Astrocyte of the spinal cord (primary cell): ENCODE measurements around the gene COG5.
"Not testable (repeated sequence)": the region's sequence is repeated elsewhere in the genome, so short reads cannot be mapped to it uniquely, and the experiment has no call there.

Experiments used
- DNase-seq: peaks from one replicate; pipeline ENCODE4 v3.0.0; 2011; ENCODE audit warnings: low read depth, low spot score
- H3K4me3 ChIP-seq: 2 replicates; pipeline ENCODE4 v1.5.1; 2011; ENCODE audit warnings: low read depth, mild to moderate bottlenecking, low read length, moderate library complexity
- in situ Hi-C: cut with HindIII; loops from 2 replicates; pipeline ENCODE4 v1.10.0; 2017; ENCODE audit warnings: low sequenced_read_pairs
- TF ChIP-seq, protein P1 (sequence below): IDR thresholded peaks from 2 replicates; pipeline ENCODE4 v1.5.1; 2012; ENCODE audit warnings: low read depth, mild to moderate bottlenecking, low read length, inconsistent platforms

The COG5 gene

DNA sequence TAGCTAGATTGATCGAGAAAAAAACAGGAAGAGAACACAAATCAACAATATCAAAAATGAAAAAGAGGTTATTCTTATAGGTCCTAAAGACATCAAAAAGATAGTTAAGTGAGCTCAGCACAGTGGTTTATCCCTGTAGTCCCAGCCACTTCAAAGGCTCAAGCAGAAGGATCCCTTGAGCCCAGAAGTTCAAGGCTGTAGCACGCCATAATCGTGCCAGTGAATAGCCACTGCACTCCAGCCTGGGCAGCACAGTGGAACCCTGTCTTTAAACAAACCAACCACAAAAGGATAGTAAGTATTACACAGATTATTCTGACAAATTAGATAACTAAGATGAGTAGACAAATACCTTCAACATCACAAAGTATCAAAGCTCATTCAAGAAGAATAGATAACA, 311.8 kb downstream of the COG5 start:
- no peak for DNase-seq
- H3K4me3 ChIP-seq, result no peak overlapping the region
- in situ Hi-C loops, result no loop called here
- TF ChIP-seq, protein P1, sequence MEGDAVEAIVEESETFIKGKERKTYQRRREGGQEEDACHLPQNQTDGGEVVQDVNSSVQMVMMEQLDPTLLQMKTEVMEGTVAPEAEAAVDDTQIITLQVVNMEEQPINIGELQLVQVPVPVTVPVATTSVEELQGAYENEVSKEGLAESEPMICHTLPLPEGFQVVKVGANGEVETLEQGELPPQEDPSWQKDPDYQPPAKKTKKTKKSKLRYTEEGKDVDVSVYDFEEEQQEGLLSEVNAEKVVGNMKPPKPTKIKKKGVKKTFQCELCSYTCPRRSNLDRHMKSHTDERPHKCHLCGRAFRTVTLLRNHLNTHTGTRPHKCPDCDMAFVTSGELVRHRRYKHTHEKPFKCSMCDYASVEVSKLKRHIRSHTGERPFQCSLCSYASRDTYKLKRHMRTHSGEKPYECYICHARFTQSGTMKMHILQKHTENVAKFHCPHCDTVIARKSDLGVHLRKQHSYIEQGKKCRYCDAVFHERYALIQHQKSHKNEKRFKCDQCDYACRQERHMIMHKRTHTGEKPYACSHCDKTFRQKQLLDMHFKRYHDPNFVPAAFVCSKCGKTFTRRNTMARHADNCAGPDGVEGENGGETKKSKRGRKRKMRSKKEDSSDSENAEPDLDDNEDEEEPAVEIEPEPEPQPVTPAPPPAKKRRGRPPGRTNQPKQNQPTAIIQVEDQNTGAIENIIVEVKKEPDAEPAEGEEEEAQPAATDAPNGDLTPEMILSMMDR, result no peak

DNA sequence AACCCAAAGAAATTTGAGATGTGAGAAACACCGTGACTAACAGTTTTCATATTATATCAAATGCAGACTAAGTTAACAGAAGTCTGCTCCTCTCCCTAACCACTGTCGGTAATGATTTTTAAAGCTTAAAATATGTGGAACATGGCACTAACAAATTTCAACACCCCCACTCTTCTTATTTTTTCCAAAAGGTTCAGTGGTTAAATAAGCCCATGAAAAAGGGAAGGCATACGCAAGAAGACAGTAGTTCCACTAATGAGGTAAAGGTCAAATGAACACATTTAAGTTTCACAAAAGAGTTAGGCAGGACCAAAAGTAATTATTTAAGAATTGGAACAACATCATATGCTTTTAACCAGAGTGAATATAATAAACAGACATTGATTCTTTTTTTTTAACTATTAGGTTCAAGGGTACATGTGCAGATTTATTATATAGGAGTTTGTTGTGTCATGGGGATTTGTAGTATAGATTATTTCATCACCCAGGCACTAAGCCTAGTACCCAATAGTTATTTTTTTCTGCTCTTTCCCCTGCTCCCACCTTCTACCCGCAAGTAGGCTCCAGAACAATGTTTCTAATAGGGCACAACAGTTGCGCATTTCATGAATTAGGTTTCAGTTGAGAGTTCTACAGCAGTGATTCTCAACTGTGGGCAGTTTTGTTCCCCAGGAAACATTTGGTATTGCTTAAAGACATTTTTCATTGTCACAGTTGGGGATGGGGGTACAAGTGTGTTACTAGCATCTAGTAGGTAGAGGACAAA, 315.0 kb downstream of the COG5 start:
- DNase-seq, result no peak
- in situ Hi-C loops, result no loop called here
- no peak overlapping the region for H3K4me3 ChIP-seq
- TF ChIP-seq, protein P1, result no peak

DNA sequence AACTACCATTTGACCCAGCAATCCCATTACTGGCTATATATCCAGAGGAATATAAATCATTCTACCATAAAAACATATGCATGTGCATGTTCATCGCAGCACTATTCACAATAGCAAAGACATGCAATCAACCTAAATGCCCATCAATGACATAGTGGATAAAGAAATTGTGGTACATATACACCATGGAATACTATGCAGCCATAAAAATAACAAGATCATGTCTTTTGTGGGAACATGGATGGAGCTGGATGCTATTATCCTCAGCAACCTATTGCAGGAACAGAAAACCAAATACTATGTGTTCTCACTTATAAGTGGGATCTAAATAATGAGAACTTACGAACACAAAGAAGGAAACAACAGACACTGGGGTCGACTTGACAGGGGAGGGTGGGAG, 316.9 kb downstream of the COG5 start:
- DNase-seq, in situ Hi-C loops, H3K4me3 ChIP-seq: not testable (repeated sequence)

DNA sequence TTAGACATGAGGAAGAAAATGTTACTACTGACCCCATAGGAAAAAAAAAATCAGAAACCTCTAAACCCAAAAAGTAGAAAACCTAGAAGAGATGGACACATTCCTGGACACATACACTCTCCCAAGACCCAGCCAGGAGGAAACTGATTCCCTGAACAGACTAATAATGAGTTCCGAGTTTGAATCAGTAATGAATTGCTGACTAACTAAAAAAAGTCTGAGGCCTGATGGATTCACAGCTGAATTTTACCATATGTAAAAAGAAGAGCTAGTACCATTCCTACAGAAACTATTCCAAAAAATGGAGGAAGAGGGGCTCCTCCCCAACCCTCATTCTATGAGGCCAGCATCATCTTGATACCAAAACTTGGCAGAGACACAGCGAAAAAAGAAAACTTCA, 319.1 kb downstream of the COG5 start:
- H3K4me3 ChIP-seq, result no peak overlapping the region
- no peak for DNase-seq
- in situ Hi-C loops, result no loop called here
- TF ChIP-seq, protein P1, result no peak

DNA sequence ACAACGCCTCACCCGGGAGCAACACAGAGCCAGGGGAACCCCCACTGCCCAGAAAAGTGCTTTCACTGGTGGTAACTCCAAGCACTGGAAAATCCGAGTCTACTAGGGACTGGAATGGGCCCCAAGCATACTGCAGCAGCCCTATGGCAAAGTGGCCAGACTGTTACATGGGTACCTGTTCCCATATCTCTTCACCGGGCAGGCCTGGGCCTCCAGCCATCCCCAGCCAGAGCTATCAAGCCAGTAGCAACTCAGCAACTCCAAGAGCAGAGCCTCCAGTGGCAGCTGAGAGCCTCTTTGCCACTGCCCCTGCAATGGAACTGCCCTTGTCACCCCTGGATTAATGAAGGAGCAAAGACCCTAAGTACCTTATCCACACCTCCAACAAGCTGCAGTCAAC, 321.5 kb downstream of the COG5 start:
- TF ChIP-seq, protein P1, result no peak
- no peak overlapping the region for H3K4me3 ChIP-seq
- in situ Hi-C loops, result no loop called here
- no peak for DNase-seq

DNA sequence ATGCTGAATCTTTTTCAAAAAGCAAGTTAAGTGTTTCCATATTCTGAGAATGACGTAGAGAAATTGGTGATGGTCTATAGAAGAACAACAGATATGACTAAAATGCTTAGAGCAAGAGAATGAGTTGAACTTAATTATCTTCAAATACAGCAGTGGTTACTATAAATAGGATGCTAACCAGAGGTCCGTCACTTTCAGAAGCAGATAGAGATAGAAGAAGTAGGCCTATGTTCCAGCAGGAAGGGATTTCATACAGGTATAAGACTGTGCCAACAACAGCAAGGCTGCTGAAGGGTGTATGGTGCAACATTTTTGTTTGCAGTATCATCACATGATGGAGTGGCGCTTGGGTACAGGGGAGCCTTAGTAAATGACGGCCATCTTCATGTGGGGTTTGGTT, 326.3 kb downstream of the COG5 start:
- no peak overlapping the region for H3K4me3 ChIP-seq
- TF ChIP-seq, protein P1, result no peak
- in situ Hi-C loops, result no loop called here
- DNase-seq, result no peak

DNA sequence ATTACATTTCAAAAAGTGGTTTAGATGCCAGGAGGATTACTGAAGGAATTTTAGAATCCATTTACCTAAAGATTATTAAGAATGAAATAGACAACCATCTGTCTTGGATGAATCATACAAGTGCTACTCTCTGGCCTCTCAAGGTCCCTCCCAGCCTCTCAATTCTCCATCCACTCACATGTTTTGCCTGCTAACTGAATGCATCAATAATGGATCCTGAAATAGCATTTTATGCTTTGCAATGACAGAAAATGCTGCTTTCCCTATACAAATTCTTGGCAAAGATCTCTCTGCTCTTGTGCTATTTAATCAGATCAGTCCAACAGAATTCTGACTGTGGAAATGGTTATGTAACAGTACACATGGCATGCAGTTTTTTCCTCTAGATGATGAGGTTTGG, 326.9 kb downstream of the COG5 start:
- no peak overlapping the region for H3K4me3 ChIP-seq
- in situ Hi-C loops, result no loop called here
- DNase-seq, result no peak
- TF ChIP-seq, protein P1, result no peak
